Neuronal stem cell (in vitro differentiated cells): ENCODE measurements around the gene LDB3.

Source experiments
- DNase-seq: peaks from one replicate; pipeline ENCODE4 v3.0.0-alpha.2; 2013; ENCODE audit warnings: low spot score
- H2AFZ ChIP-seq: one replicate; pipeline ENCODE4 v1.6.1; 2013; ENCODE audit warnings: mild to moderate bottlenecking, low read length, inconsistent platforms
- H2AK5ac ChIP-seq: 2 replicates; pipeline ENCODE4 v1.6.1; 2013; ENCODE audit warnings: low read depth, mild to moderate bottlenecking, inconsistent platforms, low read length, moderate library complexity, mixed read lengths
- H2BK120ac ChIP-seq: 2 replicates; pipeline ENCODE4 v1.6.1; 2013; ENCODE audit warnings: low read depth, mild to moderate bottlenecking, inconsistent platforms, low read length, moderate library complexity, mixed read lengths
- H2BK12ac ChIP-seq: one replicate; pipeline ENCODE4 v1.6.1; 2013; ENCODE audit warnings: low read length, inconsistent platforms
- H2BK15ac ChIP-seq: 2 replicates; pipeline ENCODE4 v1.6.1; 2013; ENCODE audit warnings: mild to moderate bottlenecking, low read length, inconsistent platforms, mixed read lengths
- H2BK5ac ChIP-seq: one replicate; pipeline ENCODE4 v1.6.1; 2013; ENCODE audit warnings: inconsistent platforms, mild to moderate bottlenecking, low read length, moderate library complexity
- H3K14ac ChIP-seq: one replicate; pipeline ENCODE4 v1.6.1; 2013; ENCODE audit warnings: low read length, inconsistent platforms
- H3K18ac ChIP-seq: 2 replicates; pipeline ENCODE4 v1.6.1; 2013; ENCODE audit warnings: low read length, inconsistent platforms
- H3K23ac ChIP-seq: 2 replicates; pipeline ENCODE4 v1.6.1; 2013; ENCODE audit warnings: low read depth, mild to moderate bottlenecking, mixed read lengths, low read length, inconsistent platforms; ENCODE audit not compliant: poor library complexity
- H3K27ac ChIP-seq: replicated peaks from 3 replicates; pipeline ENCODE4 v1.5.1; 2013; ENCODE audit warnings: low read length, inconsistent platforms
- H3K27me3 ChIP-seq, 3 experiments: 2 replicates each; pipeline ENCODE4 v1.6.1; 2013; ENCODE audit warnings: low read length in 3 of 3, mild to moderate bottlenecking in 2 of 3, inconsistent platforms in 1 of 3, low read depth in 1 of 3, mixed read lengths in 1 of 3, moderate library complexity in 1 of 3; ENCODE audit not compliant: control insufficient read depth in 3 of 3, insufficient read depth in 3 of 3
- H3K36me3 ChIP-seq, 2 donors: replicated peaks in 1 of 2; 2 replicates each; pipeline ENCODE4 v1.6.1; 2013; ENCODE audit warnings: low read length in 2 of 2; ENCODE audit not compliant: control insufficient read depth in 2 of 2, insufficient read depth in 2 of 2
- H3K4ac ChIP-seq: 2 replicates; pipeline ENCODE4 v1.6.1; 2013; ENCODE audit warnings: inconsistent platforms, mild to moderate bottlenecking, low read length, moderate library complexity
- H3K4me1 ChIP-seq, 2 donors: 1 replicate in 1 of 2; 2 replicates in 1 of 2; pipeline ENCODE4 v1.6.1; 2013; ENCODE audit warnings: low read length in 2 of 2, low read depth in 1 of 2; ENCODE audit not compliant: control insufficient read depth in 2 of 2, insufficient read depth in 1 of 2
- H3K4me2 ChIP-seq: one replicate; pipeline ENCODE4 v1.6.1; 2013; ENCODE audit warnings: mild to moderate bottlenecking, low read length, inconsistent platforms; ENCODE audit not compliant: insufficient read depth, poor library complexity, severe bottlenecking
- H3K4me3 ChIP-seq, 2 donors: 2 replicates each; pipeline ENCODE4 v1.5.1; 2013; ENCODE audit warnings: low read length in 2 of 2, mild to moderate bottlenecking in 2 of 2, inconsistent platforms in 1 of 2, moderate library complexity in 1 of 2
- H3K79me1 ChIP-seq: one replicate; pipeline ENCODE4 v1.6.1; 2013; ENCODE audit warnings: low read depth, mild to moderate bottlenecking, inconsistent platforms, low read length, moderate library complexity
- H3K9ac ChIP-seq: one replicate; pipeline ENCODE4 v1.6.1; 2013; ENCODE audit warnings: mild to moderate bottlenecking, low read depth, low read length, inconsistent platforms; ENCODE audit not compliant: poor library complexity
- H3K9me3 ChIP-seq, 2 donors: replicated peaks in 1 of 2; 2 replicates each; pipeline versions ENCODE3 to v1.6.1; 2013; ENCODE audit warnings: low read length in 2 of 2, mild to moderate bottlenecking in 2 of 2, inconsistent platforms in 1 of 2, low read depth in 1 of 2, mixed read lengths in 1 of 2, moderate library complexity in 1 of 2; ENCODE audit not compliant: control insufficient read depth in 2 of 2, insufficient read depth in 1 of 2
- H4K8ac ChIP-seq: one replicate; pipeline ENCODE4 v1.6.1; 2013; ENCODE audit warnings: low read depth, mild to moderate bottlenecking, inconsistent platforms, low read length, moderate library complexity
- H4K91ac ChIP-seq: one replicate; pipeline ENCODE4 v1.6.1; 2013; ENCODE audit warnings: low read length, low read depth, mild to moderate bottlenecking, inconsistent platforms; ENCODE audit not compliant: poor library complexity
- WGBS, 2 donors: extraction: QIAGEN DNeasy Blood & Tissue Kit; methylation state at CpG; one replicate each; pipeline ENCODE4 v1.1.7; 2013; ENCODE audit warnings: missing lambda C conversion rate in 2 of 2, mixed read lengths in 1 of 2; ENCODE audit not compliant: insufficient read length in 2 of 2, insufficient replicate concordance in 1 of 2; ENCODE audit errors: extremely low coverage in 2 of 2; 5-methylcytosine and 5-hydroxymethylcytosine counted together

The LDB3 gene

GRCh38 chr10:86742230-86742629 is 73.9 kb downstream of the LDB3 start:
- no peak overlapping the region for H4K8ac ChIP-seq
- H3K9me3 ChIP-seq: no peaks in the 10 kb centered on the region
- H3K4ac ChIP-seq: no peak overlapping the region
- H3K27ac ChIP-seq: no peak overlapping the region
- no CpG with 5 or more reads among the region's 1 CpG for WGBS, 2 donors
- H3K23ac ChIP-seq: no peak overlapping the region
- H3K4me1 ChIP-seq: no peaks in the 10 kb centered on the region
- H2BK15ac ChIP-seq: no peak overlapping the region
- no peak overlapping the region for H2BK120ac ChIP-seq
- H2BK5ac ChIP-seq: no peak overlapping the region
- H4K91ac ChIP-seq: no peak overlapping the region
- no peak overlapping the region for H2AK5ac ChIP-seq
- no peak overlapping the region for H3K4me2 ChIP-seq
- no peak for DNase-seq
- no peak overlapping the region for H3K9ac ChIP-seq
- no peaks in the 10 kb centered on the region for H3K79me1 ChIP-seq
- no peak overlapping the region for H3K14ac ChIP-seq
- no peak overlapping the region for H3K4me3 ChIP-seq
- no peaks in the 10 kb centered on the region for H3K36me3 ChIP-seq
- H3K18ac ChIP-seq: no peak overlapping the region
- no peak overlapping the region for H2AFZ ChIP-seq
- H3K27me3 ChIP-seq: no peaks in the 10 kb centered on the region
- H2BK12ac ChIP-seq: no peak overlapping the region

GRCh38 chr10:86744067-86744725 is 75.9 kb downstream of the LDB3 start:
- no CpG with 5 or more reads among the region's 7 CpGs for WGBS, 2 donors
- no peak overlapping the region for H3K14ac ChIP-seq
- H3K4me2 ChIP-seq: no peak overlapping the region

GRCh38 chr10:86747796-86748581 is 79.7 kb downstream of the LDB3 start:
- H2BK12ac ChIP-seq: no peak overlapping the region
- H3K9me3 ChIP-seq: peaks cover 0 to 6% of the 10 kb centered on the region in 2 donors
- H3K14ac ChIP-seq: no peak overlapping the region
- no peak overlapping the region for H4K91ac ChIP-seq
- H3K18ac ChIP-seq: no peak overlapping the region
- no peak overlapping the region for H3K9ac ChIP-seq
- H2BK15ac ChIP-seq: no peak overlapping the region
- H3K27ac ChIP-seq: no peak overlapping the region
- H3K36me3 ChIP-seq: peaks cover 2 to 15% of the 10 kb centered on the region in 2 donors
- H2BK120ac ChIP-seq: no peak overlapping the region
- H2BK5ac ChIP-seq: no peak overlapping the region
- peaks cover 8 to 9% of the 10 kb centered on the region in 2 donors for H3K4me1 ChIP-seq
- no peak overlapping the region for H3K23ac ChIP-seq
- no peak overlapping the region for H4K8ac ChIP-seq
- no peak overlapping the region for H3K4ac ChIP-seq
- H3K4me2 ChIP-seq: no peak overlapping the region
- no peak overlapping the region for H2AFZ ChIP-seq
- H3K27me3 ChIP-seq: no peaks in the 10 kb centered on the region
- H3K4me3 ChIP-seq: no peak overlapping the region
- H2AK5ac ChIP-seq: no peak overlapping the region
- no peak for DNase-seq
- H3K79me1 ChIP-seq: peaks cover 2% of the 10 kb centered on the region
- WGBS, 2 donors: no CpG with 5 or more reads among the region's 7 CpGs

More at GRCh38 chr10:86744067-86744725, 75.9 kb downstream of the LDB3 start:
- Histone ChIP-seq H2BK5ac (no peak overlapping the region), H2BK15ac (no peak overlapping the region), H4K91ac (no peak overlapping the region), H3K9me3 (no peaks in the 10 kb centered on the region), H2BK120ac (no peak overlapping the region), H3K18ac (no peak overlapping the region), H3K27ac (no peak overlapping the region), H3K36me3 (no peaks in the 10 kb centered on the region), H3K4me1 (peaks cover 0 to 9% of the 10 kb centered on the region in 2 donors), H3K9ac (no peak overlapping the region), H3K23ac (no peak overlapping the region), H2BK12ac (no peak overlapping the region), H2AFZ (no peak overlapping the region), H3K79me1 (no peaks in the 10 kb centered on the region), H4K8ac (no peak overlapping the region), H3K27me3 (no peaks in the 10 kb centered on the region), H3K4me3 (no peak overlapping the region), H2AK5ac (no peak overlapping the region), H3K4ac (no peak overlapping the region)
- DNase-seq: no peak

GRCh38 chr10:86749854-86750253 is 81.5 kb downstream of the LDB3 start:
- Histone ChIP-seq H3K4me2 (no peak overlapping the region), H3K14ac (no peak overlapping the region), H3K36me3 (peaks cover 2 to 15% of the 10 kb centered on the region in 2 donors), H2AFZ (no peak overlapping the region), H4K91ac (no peak overlapping the region), H2AK5ac (no peak overlapping the region), H3K9me3 (peaks cover 0 to 11% of the 10 kb centered on the region in 2 donors), H3K9ac (no peak overlapping the region), H2BK120ac (no peak overlapping the region), H3K4me1 (peaks cover 8 to 9% of the 10 kb centered on the region in 2 donors), H3K4me3 (no peak overlapping the region), H3K23ac (no peak overlapping the region), H2BK5ac (no peak overlapping the region), H2BK15ac (no peak overlapping the region), H4K8ac (no peak overlapping the region), H2BK12ac (no peak overlapping the region), H3K18ac (no peak overlapping the region), H3K4ac (no peak overlapping the region), H3K27me3 (no peaks in the 10 kb centered on the region), H3K79me1 (peaks cover 2% of the 10 kb centered on the region), H3K27ac (no peak overlapping the region)
- no peak for DNase-seq
- WGBS, 2 donors: no CpG with 5 or more reads among the region's 9 CpGs
